Measurements from ENCODE around the gene SPAG16. TPM values are rescaled to one million over a fixed set of nuclear protein-coding genes. Genes with fewer than 3 reads are reported as not detected.

SPAG16 gene
- total RNA-seq, 1 donor from 2014 or later = 38.6 TPM

DNA sequence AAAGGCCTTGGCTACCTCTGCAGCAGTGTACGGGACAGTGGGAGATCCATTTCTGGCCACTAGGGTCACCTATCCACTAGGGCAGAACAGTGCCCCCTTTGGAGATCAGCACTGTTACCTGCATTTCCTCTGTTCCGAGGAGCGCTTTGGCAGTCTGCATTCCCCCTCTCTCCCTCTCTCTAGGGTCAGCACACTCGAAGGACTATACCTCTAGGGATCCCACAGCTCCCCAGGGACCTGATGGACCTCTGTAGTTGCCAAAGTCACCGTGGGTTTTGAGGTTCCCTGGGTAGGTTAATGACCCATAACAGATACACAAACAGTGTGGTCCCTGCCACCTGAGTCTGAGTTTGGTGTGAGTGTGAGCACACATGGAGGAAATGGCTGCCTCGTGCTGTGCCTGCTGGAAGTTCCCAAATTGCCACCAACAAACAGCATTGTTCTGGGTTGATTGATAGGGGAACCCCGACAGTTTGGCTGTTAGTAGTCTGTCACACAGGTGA is 1026.8 kb downstream of the SPAG16 start:
- Histone ChIP-seq H3K4me1 (ENCODE audit: control insufficient read depth in 3 of 3, insufficient read depth in 3 of 3, low read length in 3 of 3) (no peaks in the 10 kb centered on the region), H3K27ac (ENCODE audit: low read depth, low read length) (no peak overlapping the region), H3K4me3 (ENCODE audit: low read length in 3 of 3) (no peak overlapping the region), H3K36me3 (ENCODE audit: control insufficient read depth in 3 of 3, insufficient read depth in 3 of 3, low read length in 3 of 3) (no peaks in the 10 kb centered on the region), H3K27me3 (ENCODE audit: control insufficient read depth in 3 of 3, insufficient read depth in 3 of 3, low read length in 3 of 3) (no peaks in the 10 kb centered on the region), H3K9ac (ENCODE audit: low read depth in 1 of 3, low read length in 3 of 3) (no peak overlapping the region), H3K9me3 (ENCODE audit: control insufficient read depth in 3 of 3, low read length in 3 of 3) (no peaks in the 10 kb centered on the region)

DNA sequence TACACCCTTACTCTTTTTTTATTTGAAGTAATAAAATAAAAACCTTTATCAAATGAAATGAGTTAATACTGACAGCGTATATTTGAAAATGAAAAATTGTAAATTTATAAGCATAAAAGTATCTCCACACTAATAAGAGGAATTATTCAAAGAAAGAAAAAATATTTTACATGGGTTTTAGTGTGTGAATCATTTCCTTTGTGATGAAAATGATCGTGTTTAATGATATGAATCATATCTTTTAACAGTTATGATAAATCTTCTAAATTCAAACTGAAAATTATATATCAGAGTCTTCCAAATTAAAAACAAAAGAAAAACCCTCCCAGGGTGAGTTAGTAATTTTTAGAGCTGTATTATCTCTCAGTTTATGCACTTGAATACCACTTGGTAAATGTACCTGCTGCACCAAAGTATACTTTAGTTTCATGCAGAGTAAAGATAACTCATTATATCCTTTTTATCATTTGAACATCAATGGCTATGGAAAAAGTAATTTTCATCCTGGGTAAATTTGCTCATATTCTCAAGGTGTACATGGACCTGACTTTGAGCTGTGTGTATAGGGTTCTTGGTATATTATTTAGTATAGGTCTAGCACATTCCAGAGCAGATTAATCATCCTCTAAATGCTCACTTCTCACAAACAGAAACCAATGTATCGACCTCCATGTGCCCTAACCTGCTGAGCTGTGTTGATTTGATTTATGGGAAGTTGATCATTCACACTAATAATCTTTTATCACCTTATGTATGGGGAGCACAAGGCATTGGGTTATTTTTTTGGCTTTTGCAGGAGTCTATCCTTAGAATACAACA is 1027.9 kb downstream of the SPAG16 start:
- H3K9ac ChIP-seq (ENCODE audit: low read depth in 1 of 3, low read length in 3 of 3) = no peak overlapping the region
- no peaks in the 10 kb centered on the region for H3K27me3 ChIP-seq (ENCODE audit: control insufficient read depth in 3 of 3, insufficient read depth in 3 of 3, low read length in 3 of 3)
- no peaks in the 10 kb centered on the region for H3K4me1 ChIP-seq (ENCODE audit: control insufficient read depth in 3 of 3, insufficient read depth in 3 of 3, low read length in 3 of 3)
- H3K27ac ChIP-seq (ENCODE audit: low read depth, low read length) = no peak overlapping the region
- no peaks in the 10 kb centered on the region for H3K9me3 ChIP-seq (ENCODE audit: control insufficient read depth in 3 of 3, low read length in 3 of 3)
- no peaks in the 10 kb centered on the region for H3K36me3 ChIP-seq (ENCODE audit: control insufficient read depth in 3 of 3, insufficient read depth in 3 of 3, low read length in 3 of 3)
- H3K4me3 ChIP-seq (ENCODE audit: low read length in 3 of 3) = no peak overlapping the region

DNA sequence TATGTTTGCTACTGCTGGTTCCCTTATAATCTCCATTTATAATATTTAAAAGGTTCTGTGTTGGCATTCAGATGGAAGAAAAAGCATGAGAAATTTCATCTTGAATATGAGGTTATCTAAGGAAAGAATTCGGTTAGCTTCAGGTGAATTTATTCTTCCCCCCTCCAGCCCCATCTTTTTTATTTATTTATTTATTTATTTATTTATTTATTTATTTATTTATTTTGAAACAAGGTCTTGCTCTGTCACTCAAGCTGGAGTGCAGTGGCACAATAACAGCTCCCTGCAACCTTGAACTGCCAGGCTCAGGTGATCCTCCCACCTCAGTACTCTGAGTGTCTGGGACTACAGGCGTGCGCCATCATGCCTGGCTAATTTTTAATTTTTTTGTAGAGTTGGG is 1031.1 kb downstream of the SPAG16 start:
- Histone ChIP-seq H3K9me3 (ENCODE audit: control insufficient read depth in 3 of 3, low read length in 3 of 3) (no peaks in the 10 kb centered on the region), H3K36me3 (ENCODE audit: control insufficient read depth in 3 of 3, insufficient read depth in 3 of 3, low read length in 3 of 3) (no peaks in the 10 kb centered on the region)

DNA sequence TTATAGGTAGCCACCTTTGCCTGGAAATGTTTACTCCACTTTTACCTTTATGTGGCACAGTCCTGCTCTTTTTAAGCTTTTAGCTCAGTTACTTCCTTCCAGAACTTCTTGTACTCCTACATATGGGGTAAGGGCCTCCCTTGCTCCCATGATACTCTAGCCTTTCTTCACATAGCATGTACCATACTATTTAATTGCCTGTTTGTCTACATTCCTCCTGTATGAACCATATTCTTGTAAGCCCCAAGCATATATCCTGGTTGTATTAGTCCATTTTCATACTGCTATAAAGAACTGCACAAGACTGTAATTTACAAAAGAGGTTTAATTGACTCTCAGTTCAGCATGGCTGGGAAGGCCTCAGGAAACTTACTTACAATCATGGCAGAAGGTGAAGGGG is 1035.9 kb downstream of the SPAG16 start:
- no peaks in the 10 kb centered on the region for H3K9me3 ChIP-seq (ENCODE audit: control insufficient read depth in 3 of 3, low read length in 3 of 3)
- H3K4me1 ChIP-seq (ENCODE audit: control insufficient read depth in 3 of 3, insufficient read depth in 3 of 3, low read length in 3 of 3) = no peaks in the 10 kb centered on the region
- H3K9ac ChIP-seq (ENCODE audit: low read depth in 1 of 3, low read length in 3 of 3) = no peak overlapping the region
- no peak overlapping the region for H3K4me3 ChIP-seq (ENCODE audit: low read length in 3 of 3)
- no peaks in the 10 kb centered on the region for H3K27me3 ChIP-seq (ENCODE audit: control insufficient read depth in 3 of 3, insufficient read depth in 3 of 3, low read length in 3 of 3)
- H3K36me3 ChIP-seq (ENCODE audit: control insufficient read depth in 3 of 3, insufficient read depth in 3 of 3, low read length in 3 of 3) = no peaks in the 10 kb centered on the region
- H3K27ac ChIP-seq (ENCODE audit: low read depth, low read length) = no peak overlapping the region

More for the DNA sequence above, 1031.1 kb downstream of the SPAG16 start:
- Histone ChIP-seq H3K4me3 (ENCODE audit: low read length in 3 of 3) (no peak overlapping the region), H3K27ac (ENCODE audit: low read depth, low read length) (no peak overlapping the region), H3K27me3 (ENCODE audit: control insufficient read depth in 3 of 3, insufficient read depth in 3 of 3, low read length in 3 of 3) (no peaks in the 10 kb centered on the region), H3K4me1 (ENCODE audit: control insufficient read depth in 3 of 3, insufficient read depth in 3 of 3, low read length in 3 of 3) (no peaks in the 10 kb centered on the region), H3K9ac (ENCODE audit: low read depth in 1 of 3, low read length in 3 of 3) (no peak overlapping the region)

DNA sequence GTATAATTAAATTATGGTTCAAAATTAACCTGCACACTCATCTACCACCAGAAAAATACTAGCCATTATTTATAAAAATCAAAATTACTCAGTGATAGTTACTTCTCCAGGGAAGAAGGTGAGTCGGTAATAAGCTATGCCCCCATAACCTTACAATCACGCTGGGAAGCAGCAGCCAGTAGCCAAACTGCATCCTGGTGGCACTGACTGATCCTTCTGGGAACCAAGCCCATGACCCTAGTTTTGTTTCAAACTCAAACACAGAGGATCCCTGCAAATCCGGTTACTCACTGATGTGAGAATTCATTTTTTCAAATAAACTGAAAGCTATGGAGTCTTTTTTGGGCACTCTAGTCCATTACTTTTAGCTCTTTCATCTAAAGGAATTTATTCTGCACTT is 1038.4 kb downstream of the SPAG16 start:
- no peak overlapping the region for H3K4me3 ChIP-seq (ENCODE audit: low read length in 3 of 3)
- no peak overlapping the region for H3K27ac ChIP-seq (ENCODE audit: low read depth, low read length)
- no peaks in the 10 kb centered on the region for H3K4me1 ChIP-seq (ENCODE audit: control insufficient read depth in 3 of 3, insufficient read depth in 3 of 3, low read length in 3 of 3)
- H3K27me3 ChIP-seq (ENCODE audit: control insufficient read depth in 3 of 3, insufficient read depth in 3 of 3, low read length in 3 of 3) = no peaks in the 10 kb centered on the region
- H3K9ac ChIP-seq (ENCODE audit: low read depth in 1 of 3, low read length in 3 of 3) = no peak overlapping the region
- no peaks in the 10 kb centered on the region for H3K9me3 ChIP-seq (ENCODE audit: control insufficient read depth in 3 of 3, low read length in 3 of 3)
- no peaks in the 10 kb centered on the region for H3K36me3 ChIP-seq (ENCODE audit: control insufficient read depth in 3 of 3, insufficient read depth in 3 of 3, low read length in 3 of 3)

DNA sequence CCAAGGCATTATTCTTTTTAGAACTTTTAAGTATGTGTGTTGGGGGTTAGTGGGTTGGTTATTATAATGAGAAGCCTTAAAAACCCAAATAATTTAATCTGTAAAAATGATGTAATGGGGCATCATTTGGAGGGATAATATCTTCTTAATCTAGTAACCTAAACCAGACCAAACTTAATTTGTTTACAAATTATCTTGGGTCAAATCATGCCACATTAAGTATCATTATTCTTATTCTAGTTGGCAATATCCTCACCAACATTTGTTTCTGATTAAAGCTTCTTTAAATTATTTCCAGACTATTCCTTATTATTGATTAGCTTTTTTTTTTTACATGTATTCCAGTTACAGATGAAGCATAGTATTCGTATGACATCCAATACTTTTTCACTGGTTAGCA is 1041.1 kb downstream of the SPAG16 start:
- H3K9ac ChIP-seq (ENCODE audit: low read depth in 1 of 3, low read length in 3 of 3) = no peak overlapping the region
- H3K4me3 ChIP-seq (ENCODE audit: low read length in 3 of 3) = no peak overlapping the region
- no peaks in the 10 kb centered on the region for H3K27me3 ChIP-seq (ENCODE audit: control insufficient read depth in 3 of 3, insufficient read depth in 3 of 3, low read length in 3 of 3)
- no peaks in the 10 kb centered on the region for H3K9me3 ChIP-seq (ENCODE audit: control insufficient read depth in 3 of 3, low read length in 3 of 3)
- H3K36me3 ChIP-seq (ENCODE audit: control insufficient read depth in 3 of 3, insufficient read depth in 3 of 3, low read length in 3 of 3) = no peaks in the 10 kb centered on the region
- no peaks in the 10 kb centered on the region for H3K4me1 ChIP-seq (ENCODE audit: control insufficient read depth in 3 of 3, insufficient read depth in 3 of 3, low read length in 3 of 3)
- no peak overlapping the region for H3K27ac ChIP-seq (ENCODE audit: low read depth, low read length)

DNA sequence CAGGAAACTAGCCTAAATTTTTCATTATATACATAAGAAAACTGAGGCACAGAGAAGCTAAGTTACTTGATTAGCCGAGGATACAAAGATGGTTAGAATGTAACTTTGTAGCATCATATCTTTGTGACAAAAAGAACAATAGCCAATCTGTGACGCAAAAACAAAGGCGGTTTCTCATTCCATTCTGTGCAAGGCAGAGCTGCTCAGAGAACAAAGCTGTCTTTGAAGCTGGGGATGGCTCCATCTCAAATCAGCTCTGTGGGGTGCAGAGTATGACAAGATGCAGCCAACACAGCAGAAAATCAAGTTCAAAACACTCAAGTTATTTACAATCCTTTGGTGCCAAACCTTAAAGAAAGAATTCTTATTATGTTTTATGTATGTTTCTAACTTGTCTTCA is 1044.7 kb downstream of the SPAG16 start:
- H3K4me1 ChIP-seq (ENCODE audit: control insufficient read depth in 3 of 3, insufficient read depth in 3 of 3, low read length in 3 of 3) = no peaks in the 10 kb centered on the region
- no peak overlapping the region for H3K9ac ChIP-seq (ENCODE audit: low read depth in 1 of 3, low read length in 3 of 3)
- no peaks in the 10 kb centered on the region for H3K36me3 ChIP-seq (ENCODE audit: control insufficient read depth in 3 of 3, insufficient read depth in 3 of 3, low read length in 3 of 3)
- H3K27ac ChIP-seq (ENCODE audit: low read depth, low read length) = no peak overlapping the region
- no peaks in the 10 kb centered on the region for H3K9me3 ChIP-seq (ENCODE audit: control insufficient read depth in 3 of 3, low read length in 3 of 3)
- no peak overlapping the region for H3K4me3 ChIP-seq (ENCODE audit: low read length in 3 of 3)
- H3K27me3 ChIP-seq (ENCODE audit: control insufficient read depth in 3 of 3, insufficient read depth in 3 of 3, low read length in 3 of 3) = no peaks in the 10 kb centered on the region

DNA sequence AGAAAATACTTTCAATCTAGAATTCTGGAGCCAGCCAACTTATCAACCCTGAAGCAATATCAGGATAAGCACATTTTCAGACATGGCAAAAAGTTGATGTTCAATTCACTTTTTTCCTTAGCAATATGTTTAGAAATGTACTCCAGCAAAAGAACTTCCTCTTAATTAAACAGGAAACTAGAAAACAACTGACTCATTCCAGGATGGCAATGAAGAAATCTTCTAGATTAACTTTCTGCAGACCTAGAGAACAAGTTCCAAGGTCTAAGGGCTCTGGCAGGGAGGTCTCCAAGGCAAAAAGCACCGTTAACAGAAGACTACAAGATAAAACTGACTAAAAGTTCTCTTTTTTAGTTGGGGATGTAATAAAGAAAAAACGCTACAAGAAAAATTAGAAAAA is 1057.4 kb downstream of the SPAG16 start:
- H3K27ac ChIP-seq (ENCODE audit: low read depth, low read length) = no peak overlapping the region
- H3K9me3 ChIP-seq (ENCODE audit: control insufficient read depth in 3 of 3, low read length in 3 of 3) = no peaks in the 10 kb centered on the region
- no peak overlapping the region for H3K9ac ChIP-seq (ENCODE audit: low read depth in 1 of 3, low read length in 3 of 3)
- no peaks in the 10 kb centered on the region for H3K36me3 ChIP-seq (ENCODE audit: control insufficient read depth in 3 of 3, insufficient read depth in 3 of 3, low read length in 3 of 3)
- H3K4me1 ChIP-seq (ENCODE audit: control insufficient read depth in 3 of 3, insufficient read depth in 3 of 3, low read length in 3 of 3) = no peaks in the 10 kb centered on the region
- no peak overlapping the region for H3K4me3 ChIP-seq (ENCODE audit: low read length in 3 of 3)
- H3K27me3 ChIP-seq (ENCODE audit: control insufficient read depth in 3 of 3, insufficient read depth in 3 of 3, low read length in 3 of 3) = no peaks in the 10 kb centered on the region

DNA sequence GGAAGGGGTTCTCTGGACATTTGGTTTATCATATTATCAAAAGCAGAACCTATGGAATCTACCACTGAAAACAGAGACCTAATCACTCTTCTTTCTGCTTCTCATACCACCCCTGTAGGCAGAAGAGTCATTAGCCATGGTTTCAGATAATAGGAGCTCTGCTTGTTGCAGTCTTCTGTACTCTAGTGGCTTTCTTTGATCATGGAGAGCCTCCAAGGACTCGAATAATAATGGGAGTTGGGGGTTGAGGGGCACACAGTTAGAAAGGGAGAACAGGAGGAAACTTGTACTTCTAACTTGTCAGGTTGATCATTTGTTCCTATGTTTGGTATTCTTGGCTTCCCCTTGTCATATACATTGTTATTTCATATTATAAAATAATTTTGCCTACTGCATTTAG is 1074.2 kb downstream of the SPAG16 start:
- Histone ChIP-seq H3K27ac (ENCODE audit: low read depth, low read length) (no peak overlapping the region), H3K4me1 (ENCODE audit: control insufficient read depth in 3 of 3, insufficient read depth in 3 of 3, low read length in 3 of 3) (no peaks in the 10 kb centered on the region), H3K36me3 (ENCODE audit: control insufficient read depth in 3 of 3, insufficient read depth in 3 of 3, low read length in 3 of 3) (no peaks in the 10 kb centered on the region), H3K27me3 (ENCODE audit: control insufficient read depth in 3 of 3, insufficient read depth in 3 of 3, low read length in 3 of 3) (no peaks in the 10 kb centered on the region), H3K4me3 (ENCODE audit: low read length in 3 of 3) (no peak overlapping the region), H3K9me3 (ENCODE audit: control insufficient read depth in 3 of 3, low read length in 3 of 3) (no peaks in the 10 kb centered on the region), H3K9ac (ENCODE audit: low read depth in 1 of 3, low read length in 3 of 3) (no peak overlapping the region)

DNA sequence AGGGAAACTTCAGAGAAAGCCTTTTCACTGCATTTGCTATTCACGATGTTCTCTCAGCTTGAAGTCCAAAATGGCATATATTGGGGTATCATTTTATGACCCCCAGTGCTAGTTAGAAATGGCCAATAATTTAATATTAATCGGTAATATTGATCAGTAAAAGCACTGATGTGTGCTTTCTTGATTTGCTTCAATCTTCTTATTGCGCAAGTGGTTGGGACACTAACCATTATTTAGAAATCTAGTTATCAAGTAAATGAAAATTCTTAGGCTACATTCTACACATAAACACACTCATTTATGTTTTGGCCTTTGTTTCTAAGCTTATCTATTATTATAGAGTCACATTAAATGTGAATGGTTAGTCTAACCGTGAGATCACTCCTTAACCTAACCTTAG is 1076.9 kb downstream of the SPAG16 start:
- H3K27ac ChIP-seq (ENCODE audit: low read depth, low read length) = no peak overlapping the region
- H3K9ac ChIP-seq (ENCODE audit: low read depth in 1 of 3, low read length in 3 of 3) = no peak overlapping the region
- H3K36me3 ChIP-seq (ENCODE audit: control insufficient read depth in 3 of 3, insufficient read depth in 3 of 3, low read length in 3 of 3) = no peaks in the 10 kb centered on the region
- no peaks in the 10 kb centered on the region for H3K4me1 ChIP-seq (ENCODE audit: control insufficient read depth in 3 of 3, insufficient read depth in 3 of 3, low read length in 3 of 3)
- H3K4me3 ChIP-seq (ENCODE audit: low read length in 3 of 3) = no peak overlapping the region
- no peaks in the 10 kb centered on the region for H3K9me3 ChIP-seq (ENCODE audit: control insufficient read depth in 3 of 3, low read length in 3 of 3)
- no peaks in the 10 kb centered on the region for H3K27me3 ChIP-seq (ENCODE audit: control insufficient read depth in 3 of 3, insufficient read depth in 3 of 3, low read length in 3 of 3)

Measured in skeletal muscle tissue (tissue), 4 donors.